ENCODE measurements around the gene MYO9B.
"Not testable (repeated sequence)": the region's sequence is repeated elsewhere in the genome, so short reads cannot be mapped to it uniquely, and the experiment has no call there.

Gene MYO9B

GRCh38 chr19:17114414-17114831, 38.8 kb downstream of the MYO9B start:
- DNase-seq, result no peak

- no peak for DNase-seq
Observed at GRCh38 chr19:17116996-17117702, 41.6 kb downstream of the MYO9B start.

GRCh38 chr19:17118957-17119356, 43.4 kb downstream of the MYO9B start:
- no peak for DNase-seq

- DNase-seq, result no peak
Observed at GRCh38 chr19:17121736-17122293, 46.2 kb downstream of the MYO9B start.

- no peak for DNase-seq
Observed at GRCh38 chr19:17123041-17123440, 47.5 kb downstream of the MYO9B start.

- DNase-seq, result no peak
Observed at GRCh38 chr19:17124025-17124424, 48.4 kb downstream of the MYO9B start.

- DNase-seq, result no peak
Observed at GRCh38 chr19:17125062-17125727, 49.6 kb downstream of the MYO9B start.

GRCh38 chr19:17125728-17126677, 50.4 kb downstream of the MYO9B start:
- DNase-seq, result no peak

GRCh38 chr19:17127671-17128070, 52.1 kb downstream of the MYO9B start:
- no peak for DNase-seq

GRCh38 chr19:17128403-17128802, 52.8 kb downstream of the MYO9B start:
- no peak for DNase-seq

- DNase-seq, result no peak
Observed at GRCh38 chr19:17128820-17129219, 53.2 kb downstream of the MYO9B start.

- no peak for DNase-seq
Observed at GRCh38 chr19:17129377-17129776, 53.8 kb downstream of the MYO9B start.

GRCh38 chr19:17135001-17135853, 59.6 kb downstream of the MYO9B start:
- no peak for DNase-seq

GRCh38 chr19:17136021-17136420, 60.4 kb downstream of the MYO9B start:
- DNase-seq, result no peak

GRCh38 chr19:17136617-17137016, 61.0 kb downstream of the MYO9B start:
- no peak for DNase-seq

- DNase-seq, result no peak
Observed at GRCh38 chr19:17137417-17137816, 61.8 kb downstream of the MYO9B start.

GRCh38 chr19:17138052-17138846, 62.7 kb downstream of the MYO9B start:
- DNase-seq, result not testable (repeated sequence)

GRCh38 chr19:17138937-17139598, 63.5 kb downstream of the MYO9B start:
- no peak for DNase-seq

- DNase-seq, result not testable (repeated sequence)
Observed at GRCh38 chr19:17144771-17145170, 69.2 kb downstream of the MYO9B start.
